Measurements from ENCODE around the gene STK17B. TPM values are rescaled to one million over a fixed set of nuclear protein-coding genes. Genes with fewer than 3 reads are reported as not detected.

Gene STK17B
- total RNA-seq, 1 experiment from 2014 or later: 14.9 TPM

GRCh38 chr2:196160101-196160500, 11.3 kb downstream of the STK17B start:
- CTCF ChIA-PET: interaction anchor here (0.6 kb wide), 1 partner anchor 11 kb away, joined by 6 read pairs; no protein-coding TSS in a partner anchor
- peak; percentile 33 to 79 for DNase-seq
- POLR2A ChIA-PET (ENCODE audit: unreplicated experiment): no interaction called here
- Histone ChIP-seq H3K27me3 (ENCODE audit: insufficient read depth, low read depth) (no peaks in the 10 kb centered on the region), H3K79me2 (ENCODE audit: low read depth) (peaks cover 17% of the 10 kb centered on the region), H3K27ac (peak overlapping the region; percentile 56), H3K36me3 (ENCODE audit: low read depth) (no peaks in the 10 kb centered on the region), H3K4me1 (replicated peaks; ENCODE audit: insufficient read depth) (peaks cover 21% of the 10 kb centered on the region), H3K9me3 (ENCODE audit: insufficient read depth, low read depth) (0 out of 2 replicates have a peak, but pooled peaks cover 4% of the 10 kb centered on the region), H3K4me2 (peak overlapping the region; percentile 51), H3F3A (ENCODE audit: insufficient read depth, low read depth) (no peaks in the 10 kb centered on the region), H4K20me1 (ENCODE audit: insufficient read depth) (no peaks in the 10 kb centered on the region), H3K9me2 (ENCODE audit: insufficient read depth) (no peaks in the 10 kb centered on the region), H2AFZ (no peak overlapping the region), H3K4me3 (no peak overlapping the region)
- TF ChIP-seq CTCF (conservative IDR thresholded peaks at IDR 0.05) (no peak), EZH2 (IDR thresholded peaks at IDR 0.05; ENCODE audit: low read depth) (no peak)
- intact Hi-C loops (cut with micrococcal nuclease; ENCODE audit: unreplicated experiment): no loop called here
- BruUV-seq (replicated peaks): no TSS peak

GRCh38 chr2:196159221-196159892, 12.0 kb downstream of the STK17B start:
- H3K36me3 ChIP-seq (ENCODE audit: low read depth): no peaks in the 10 kb centered on the region; the same call in 1 of the 2 replicates
- no peaks in the 10 kb centered on the region for H4K20me1 ChIP-seq (ENCODE audit: insufficient read depth)
- peak overlapping the region; percentile 51 for H3K4me2 ChIP-seq
- intact Hi-C loops (cut with micrococcal nuclease; ENCODE audit: unreplicated experiment): no loop called here
- BruUV-seq (replicated peaks): no TSS peak
- no peaks in the 10 kb centered on the region for H3F3A ChIP-seq (ENCODE audit: insufficient read depth, low read depth)
- no peak for DNase-seq
- H3K9me2 ChIP-seq (ENCODE audit: insufficient read depth): no peaks in the 10 kb centered on the region
- peaks cover 21% of the 10 kb centered on the region for H3K4me1 ChIP-seq (replicated peaks; ENCODE audit: insufficient read depth)
- no peaks in the 10 kb centered on the region for H3K27me3 ChIP-seq (ENCODE audit: insufficient read depth, low read depth)
- H2AFZ ChIP-seq: no peak overlapping the region
- CTCF ChIA-PET: no interaction called here
- peaks cover 10% of the 10 kb centered on the region for H3K79me2 ChIP-seq (ENCODE audit: low read depth)
- H3K9me3 ChIP-seq (ENCODE audit: insufficient read depth, low read depth): 0 out of 2 replicates have a peak, but pooled peaks cover 4% of the 10 kb centered on the region
- peak overlapping the region; percentile 56 for H3K27ac ChIP-seq
- TF ChIP-seq EZH2 (IDR thresholded peaks at IDR 0.05; ENCODE audit: low read depth) (no peak), CTCF (conservative IDR thresholded peaks at IDR 0.05) (no peak)
- POLR2A ChIA-PET (ENCODE audit: unreplicated experiment): no interaction called here
- no peak overlapping the region for H3K4me3 ChIP-seq

- intact Hi-C loops (cut with micrococcal nuclease; ENCODE audit: unreplicated experiment): no loop called here
- H3K4me1 ChIP-seq (replicated peaks; ENCODE audit: insufficient read depth): peaks cover 16% of the 10 kb centered on the region
- POLR2A ChIA-PET (ENCODE audit: unreplicated experiment): no interaction called here
- DNase-seq: no peak
- H3K79me2 ChIP-seq (ENCODE audit: low read depth): no peaks in the 10 kb centered on the region
- no peaks in the 10 kb centered on the region for H3K9me2 ChIP-seq (ENCODE audit: insufficient read depth)
- no peaks in the 10 kb centered on the region for H4K20me1 ChIP-seq (ENCODE audit: insufficient read depth)
- H3K27ac ChIP-seq: no peak overlapping the region
- H3K9me3 ChIP-seq (ENCODE audit: insufficient read depth, low read depth): 0 out of 2 replicates have a peak, but pooled peaks cover 4% of the 10 kb centered on the region
- H3F3A ChIP-seq (ENCODE audit: insufficient read depth, low read depth): no peaks in the 10 kb centered on the region
- no peaks in the 10 kb centered on the region for H3K27me3 ChIP-seq (ENCODE audit: insufficient read depth, low read depth)
- no peak overlapping the region for H3K4me2 ChIP-seq
- TF ChIP-seq CTCF (conservative IDR thresholded peaks at IDR 0.05): no peak
- TF ChIP-seq EZH2 (IDR thresholded peaks at IDR 0.05; ENCODE audit: low read depth): no peak
- CTCF ChIA-PET: interaction anchor here (0.6 kb wide), 1 partner anchor 45 kb away, joined by 3 read pairs; no protein-coding TSS in a partner anchor
- H2AFZ ChIP-seq: no peak overlapping the region
- no peak overlapping the region for H3K4me3 ChIP-seq
- no peaks in the 10 kb centered on the region; the same call in 1 of the 2 replicates for H3K36me3 ChIP-seq (ENCODE audit: low read depth)
- no TSS peak for BruUV-seq (replicated peaks)
Observed at GRCh38 chr2:196155575-196155974, 15.8 kb downstream of the STK17B start.

Measured in PC-9 (cell line).